Skeletal muscle cell (primary cell): ENCODE data around the gene SNX18.
"Not testable (repeated sequence)": the region's sequence is repeated elsewhere in the genome, so short reads cannot be mapped to it uniquely, and the experiment has no call there.

Experiments
- DNase-seq: peaks from one replicate; pipeline ENCODE4 v3.0.0-alpha.2; 2010; ENCODE audit warnings: low read depth
- H3K4me3 ChIP-seq: 2 replicates; pipeline ENCODE4 v1.5.1; 2011; ENCODE audit warnings: low read depth, mild to moderate bottlenecking, control low read depth, low read length, moderate library complexity

Gene SNX18

GRCh38 chr5:54536375-54536774, 18.8 kb downstream of the SNX18 start:
- not testable (repeated sequence) for H3K4me3 ChIP-seq, DNase-seq

- H3K4me3 ChIP-seq, DNase-seq: not testable (repeated sequence)
Observed at GRCh38 chr5:54536861-54537260, 19.3 kb downstream of the SNX18 start.

GRCh38 chr5:54537725-54538124, 20.2 kb downstream of the SNX18 start:
- H3K4me3 ChIP-seq: no peak overlapping the region
- DNase-seq: no peak

- no peak overlapping the region for H3K4me3 ChIP-seq
- no peak for DNase-seq
Observed at GRCh38 chr5:54538156-54538555, 20.6 kb downstream of the SNX18 start.

GRCh38 chr5:54539001-54539400, 21.4 kb downstream of the SNX18 start:
- H3K4me3 ChIP-seq: no peak overlapping the region
- no peak for DNase-seq

GRCh38 chr5:54540286-54540685, 22.7 kb downstream of the SNX18 start:
- H3K4me3 ChIP-seq: no peak overlapping the region

GRCh38 chr5:54541823-54542783, 24.5 kb downstream of the SNX18 start:
- no peak overlapping the region for H3K4me3 ChIP-seq
- no peak for DNase-seq

More at GRCh38 chr5:54540286-54540685, 22.7 kb downstream of the SNX18 start:
- DNase-seq: no peak

GRCh38 chr5:54544044-54544443, 26.5 kb downstream of the SNX18 start:
- no peak overlapping the region for H3K4me3 ChIP-seq
- no peak for DNase-seq

- no peak for DNase-seq
- no peak overlapping the region for H3K4me3 ChIP-seq
Observed at GRCh38 chr5:54545796-54546195, 28.2 kb downstream of the SNX18 start.

GRCh38 chr5:54547711-54548250, 30.2 kb downstream of the SNX18 start:
- H3K4me3 ChIP-seq: no peak overlapping the region
- DNase-seq: peak; percentile 74

GRCh38 chr5:54548565-54548964, 31.0 kb downstream of the SNX18 start:
- no peak overlapping the region for H3K4me3 ChIP-seq
- no peak for DNase-seq

GRCh38 chr5:54551292-54551691, 33.7 kb downstream of the SNX18 start:
- no peak overlapping the region for H3K4me3 ChIP-seq
- DNase-seq: no peak

GRCh38 chr5:54551926-54552325, 34.4 kb downstream of the SNX18 start:
- no peak overlapping the region for H3K4me3 ChIP-seq
- DNase-seq: no peak

GRCh38 chr5:54552446-54552845, 34.9 kb downstream of the SNX18 start:
- no peak for DNase-seq

GRCh38 chr5:54553659-54554207, 36.2 kb downstream of the SNX18 start:
- DNase-seq: no peak
- no peak overlapping the region for H3K4me3 ChIP-seq

More at GRCh38 chr5:54552446-54552845, 34.9 kb downstream of the SNX18 start:
- no peak overlapping the region for H3K4me3 ChIP-seq

- no peak overlapping the region for H3K4me3 ChIP-seq
- DNase-seq: peak; percentile 45
Observed at GRCh38 chr5:54556141-54556540, 38.6 kb downstream of the SNX18 start.

GRCh38 chr5:54558362-54558761, 40.8 kb downstream of the SNX18 start:
- DNase-seq: no peak
- H3K4me3 ChIP-seq: no peak overlapping the region

GRCh38 chr5:54561651-54562050, 44.1 kb downstream of the SNX18 start:
- no peak overlapping the region for H3K4me3 ChIP-seq

GRCh38 chr5:54563083-54563761, 45.7 kb downstream of the SNX18 start:
- DNase-seq: no peak
- H3K4me3 ChIP-seq: no peak overlapping the region

More at GRCh38 chr5:54561651-54562050, 44.1 kb downstream of the SNX18 start:
- no peak for DNase-seq

- H3K4me3 ChIP-seq: no peak overlapping the region
- no peak for DNase-seq
Observed at GRCh38 chr5:54567996-54568395, 50.4 kb downstream of the SNX18 start.
